Measurements from ENCODE around the gene EXOC4. TPM values are rescaled to one million over a fixed set of nuclear protein-coding genes. Genes with fewer than 3 reads are reported as not detected.

Gene EXOC4
- total and polyA plus RNA-seq, 2 donors (not counting 3 experiments of a cell fraction or from before 2014, with no cell fraction given) = 20.3 to 73.1 TPM

DNA sequence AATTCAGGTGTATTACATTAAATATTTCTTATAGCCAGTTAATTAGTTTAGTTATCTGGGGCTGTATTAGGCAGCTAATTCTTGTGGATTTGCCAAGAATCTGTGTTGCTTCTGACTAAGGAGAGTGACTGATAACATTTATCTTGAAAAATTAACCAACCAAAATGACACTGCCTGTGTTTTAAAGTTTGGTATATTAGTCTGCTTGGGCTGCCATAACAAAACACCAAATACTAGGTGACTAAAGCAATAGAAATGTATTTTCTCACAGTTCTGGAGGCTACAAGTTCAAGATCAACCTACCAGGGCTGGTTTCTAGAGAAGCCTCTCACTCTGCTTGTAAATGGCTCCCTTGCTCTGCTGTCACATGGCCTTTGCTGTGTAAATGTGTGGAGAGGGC lies 12.9 kb downstream of the EXOC4 start:
- H4K20me1 ChIP-seq (replicated peaks; ENCODE audit: control insufficient read depth, extremely low read depth, insufficient read depth, low read length) = no peaks in the 10 kb centered on the region
- FAIRE-seq (no peak), DNase-seq (ENCODE audit: low read depth, low spot score) (no peak)
- H2AFZ ChIP-seq (ENCODE audit: low read depth, low read length) = no peak overlapping the region
- H3K4me1 ChIP-seq (ENCODE audit: control insufficient read depth, extremely low read depth, insufficient read depth, low read length) = peaks cover 13% of the 10 kb centered on the region
- no peak overlapping the region for H3K4me3 ChIP-seq (replicated peaks in 1 of 3; ENCODE audit: insufficient read depth in 1 of 3, low read depth in 1 of 3, low read length in 3 of 3)
- no peaks in the 10 kb centered on the region for H3K9me3 ChIP-seq (replicated peaks; ENCODE audit: control insufficient read depth, insufficient read depth, low read length)
- no peak overlapping the region for H3K9ac ChIP-seq (replicated peaks; ENCODE audit: extremely low read depth, insufficient read depth, low read length)
- no peak overlapping the region for H3K4me2 ChIP-seq (ENCODE audit: insufficient read depth, low read length)
- ChIA-PET POLR2A (no interaction called here), CTCF (no interaction called here)
- no peaks in the 10 kb centered on the region for H3K27me3 ChIP-seq (ENCODE audit: control insufficient read depth in 2 of 2, insufficient read depth in 2 of 2, low read length in 2 of 2)
- no peak overlapping the region for H3K27ac ChIP-seq (ENCODE audit: insufficient read depth, low read depth, low read length)
- no peaks in the 10 kb centered on the region for H3K36me3 ChIP-seq (ENCODE audit: control insufficient read depth in 2 of 2, extremely low read depth in 1 of 2, insufficient read depth in 2 of 2, low read length in 2 of 2)
- no peaks in the 10 kb centered on the region for H3K9me1 ChIP-seq (replicated peaks; ENCODE audit: control insufficient read depth, extremely low read depth, insufficient read depth, low read length)
- intact Hi-C loops (cut with micrococcal nuclease) = no loop called here
- BruUV-seq (replicated peaks) = no TSS peak
- TF ChIP-seq GATA2 (IDR thresholded peaks at IDR 0.05; ENCODE audit: insufficient read depth, insufficient read length, low read depth, low read length) (no peak), EZH2 (IDR thresholded peaks at IDR 0.05; ENCODE audit: borderline replicate concordance, low read depth, low read length, severe bottlenecking) (no peak), POLR2AphosphoS5 (IDR thresholded peaks at IDR 0.05; ENCODE audit: insufficient read depth, low read depth, low read length) (no peak), JUN (IDR thresholded peaks at IDR 0.05; ENCODE audit: borderline replicate concordance, insufficient read depth, insufficient read length, low read depth) (no peak), FOS (IDR thresholded peaks at IDR 0.05; ENCODE audit: borderline replicate concordance, insufficient read depth, low read length) (no peak), POLR2A (IDR thresholded peaks at IDR 0.05; ENCODE audit: low read depth, low read length) (no peak), MYC (IDR thresholded peaks at IDR 0.05; ENCODE audit: low read depth, low read length) (no peak), MAX (IDR thresholded peaks at IDR 0.05; ENCODE audit: insufficient read depth, insufficient read length) (no peak)
- TF ChIP-seq, protein P1, sequence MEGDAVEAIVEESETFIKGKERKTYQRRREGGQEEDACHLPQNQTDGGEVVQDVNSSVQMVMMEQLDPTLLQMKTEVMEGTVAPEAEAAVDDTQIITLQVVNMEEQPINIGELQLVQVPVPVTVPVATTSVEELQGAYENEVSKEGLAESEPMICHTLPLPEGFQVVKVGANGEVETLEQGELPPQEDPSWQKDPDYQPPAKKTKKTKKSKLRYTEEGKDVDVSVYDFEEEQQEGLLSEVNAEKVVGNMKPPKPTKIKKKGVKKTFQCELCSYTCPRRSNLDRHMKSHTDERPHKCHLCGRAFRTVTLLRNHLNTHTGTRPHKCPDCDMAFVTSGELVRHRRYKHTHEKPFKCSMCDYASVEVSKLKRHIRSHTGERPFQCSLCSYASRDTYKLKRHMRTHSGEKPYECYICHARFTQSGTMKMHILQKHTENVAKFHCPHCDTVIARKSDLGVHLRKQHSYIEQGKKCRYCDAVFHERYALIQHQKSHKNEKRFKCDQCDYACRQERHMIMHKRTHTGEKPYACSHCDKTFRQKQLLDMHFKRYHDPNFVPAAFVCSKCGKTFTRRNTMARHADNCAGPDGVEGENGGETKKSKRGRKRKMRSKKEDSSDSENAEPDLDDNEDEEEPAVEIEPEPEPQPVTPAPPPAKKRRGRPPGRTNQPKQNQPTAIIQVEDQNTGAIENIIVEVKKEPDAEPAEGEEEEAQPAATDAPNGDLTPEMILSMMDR (IDR thresholded peaks at IDR 0.05; ENCODE audit: extremely low read depth in 1 of 2, insufficient read depth in 1 of 2, low read depth in 1 of 2, low read length in 2 of 2) = no peak
- no peaks in the 10 kb centered on the region for H3K79me2 ChIP-seq (ENCODE audit: control insufficient read depth, insufficient read depth, low read length)
- dilution Hi-C loops (cut with MboI; ENCODE audit: extremely low pct_ligation_motif_present, low sequenced_read_pairs) = no loop called here
